Dermis blood vessel endothelial cell (primary cell): Measurements from ENCODE around the gene TRMT44. TPM values are rescaled to one million over a fixed set of nuclear protein-coding genes. Genes with fewer than 3 reads are reported as not detected.

ENCODE experiments used
- DNase-seq: peaks from one replicate; pipeline ENCODE4 v3.0.0; 2010
- total RNA-seq: library from RNA; depleted of rRNA; stranded (reverse); fragments of >200 nt; gene quantifications from 2 replicates; pipeline ENCODE4 v1.2.3, GENCODE V29; 2014

The TRMT44 gene
- total RNA-seq, 1 donor from 2014 or later = 23.0 TPM

- DNase-seq = no peak
Measured at GRCh38 chr4:8438743-8439142, 1.8 kb upstream of the TRMT44 start.

DNA sequence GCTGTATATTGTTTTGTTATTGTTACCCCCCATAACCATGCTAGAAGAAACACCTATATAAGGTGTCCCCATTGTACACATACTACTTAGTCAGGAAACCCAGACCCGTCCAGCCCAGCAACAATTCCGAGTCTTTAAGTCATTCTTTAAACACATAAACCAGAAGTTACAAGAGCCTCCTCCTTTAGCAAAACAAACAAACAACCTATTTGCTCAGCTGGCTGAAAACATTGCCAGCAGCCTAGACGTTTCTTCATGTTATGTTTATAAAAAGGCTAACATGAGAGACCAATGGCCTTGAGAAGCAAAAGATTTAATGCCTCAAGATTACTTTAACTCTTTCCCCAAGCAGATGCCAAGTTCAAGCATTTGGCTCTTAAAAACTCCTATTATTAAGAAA is 1.4 kb upstream of the TRMT44 start:
- no peak for DNase-seq

DNA sequence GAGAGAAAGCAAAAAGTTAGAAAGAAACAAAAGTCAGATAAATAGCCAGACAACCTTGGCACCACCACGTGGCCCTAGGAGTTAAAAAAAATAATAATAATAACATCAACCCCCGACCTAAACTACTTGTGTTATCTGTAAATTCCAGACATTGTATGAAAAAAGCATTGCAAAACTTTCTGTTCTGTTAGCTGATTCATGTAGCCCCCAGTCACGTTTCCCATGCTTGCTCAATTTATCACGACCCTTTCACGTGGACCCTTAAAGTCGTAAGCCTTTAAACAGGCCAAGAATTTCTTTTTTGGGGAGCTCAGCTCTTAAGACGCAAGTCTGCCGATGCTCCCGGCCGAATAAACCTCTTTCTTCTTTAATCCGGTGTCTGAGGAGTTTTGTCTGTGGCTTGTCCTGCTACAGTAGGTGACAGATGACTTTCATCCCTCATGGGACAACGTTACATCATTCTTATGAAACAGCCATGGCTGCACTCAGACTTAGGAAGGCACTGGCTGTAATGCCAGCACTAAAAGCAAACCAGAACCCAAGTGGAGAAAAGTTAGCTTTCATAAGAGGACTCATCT is 574 bp upstream of the TRMT44 start:
- no peak for DNase-seq

DNA sequence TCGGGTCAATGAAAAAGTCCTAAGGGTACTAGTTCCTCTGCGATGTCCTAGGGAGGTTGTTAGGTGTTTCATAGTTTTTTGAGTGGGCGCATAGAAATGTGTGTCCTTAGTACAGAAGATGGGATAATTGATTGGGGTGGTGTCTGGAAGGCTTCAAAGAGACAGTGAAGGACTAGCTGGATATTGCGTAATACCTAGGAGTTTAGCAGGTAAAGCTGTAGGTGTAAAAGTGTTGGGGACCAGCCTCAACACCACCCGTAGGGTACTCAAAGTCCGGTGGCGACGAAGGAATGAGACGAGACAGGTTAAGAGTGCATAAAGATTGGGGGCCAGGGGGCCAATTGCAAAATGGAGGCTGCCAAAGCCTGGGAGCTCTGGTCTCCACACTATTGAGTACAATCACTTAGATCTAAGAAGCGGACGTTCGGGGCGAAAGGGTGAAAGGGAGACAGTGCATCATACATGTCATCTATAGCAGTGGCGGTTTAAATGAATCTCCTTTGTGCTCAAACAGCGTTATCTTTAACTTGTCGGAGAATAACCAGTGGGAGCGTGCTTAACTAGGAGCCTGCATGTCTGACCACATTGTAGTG is 1.0 kb downstream of the TRMT44 start:
- DNase-seq = no peak

GRCh38 chr4:8442596-8443358 is 2.2 kb downstream of the TRMT44 start:
- no peak for DNase-seq

- DNase-seq = no peak
Measured at GRCh38 chr4:8443801-8444200, 3.2 kb downstream of the TRMT44 start.

DNA sequence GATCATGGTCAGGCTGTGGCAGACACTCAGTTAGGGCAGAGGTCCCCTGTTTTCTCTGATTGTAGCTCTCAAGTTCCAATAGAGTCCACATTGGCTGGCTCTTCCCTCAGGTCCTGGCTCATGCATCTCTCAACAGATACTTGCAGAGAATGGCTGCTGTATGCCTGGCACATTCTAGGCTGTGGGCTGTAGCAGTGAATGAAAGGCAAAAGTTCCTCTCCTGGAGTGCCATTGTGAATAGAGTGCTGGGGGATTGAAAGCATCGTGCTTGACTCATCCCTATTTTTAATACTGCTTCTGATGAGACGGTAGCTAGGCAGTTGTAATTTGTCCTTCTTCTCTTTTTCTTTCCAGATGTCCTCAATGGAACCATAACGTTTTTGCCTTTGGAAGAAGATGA is 5.5 kb downstream of the TRMT44 start:
- DNase-seq = no peak

DNA sequence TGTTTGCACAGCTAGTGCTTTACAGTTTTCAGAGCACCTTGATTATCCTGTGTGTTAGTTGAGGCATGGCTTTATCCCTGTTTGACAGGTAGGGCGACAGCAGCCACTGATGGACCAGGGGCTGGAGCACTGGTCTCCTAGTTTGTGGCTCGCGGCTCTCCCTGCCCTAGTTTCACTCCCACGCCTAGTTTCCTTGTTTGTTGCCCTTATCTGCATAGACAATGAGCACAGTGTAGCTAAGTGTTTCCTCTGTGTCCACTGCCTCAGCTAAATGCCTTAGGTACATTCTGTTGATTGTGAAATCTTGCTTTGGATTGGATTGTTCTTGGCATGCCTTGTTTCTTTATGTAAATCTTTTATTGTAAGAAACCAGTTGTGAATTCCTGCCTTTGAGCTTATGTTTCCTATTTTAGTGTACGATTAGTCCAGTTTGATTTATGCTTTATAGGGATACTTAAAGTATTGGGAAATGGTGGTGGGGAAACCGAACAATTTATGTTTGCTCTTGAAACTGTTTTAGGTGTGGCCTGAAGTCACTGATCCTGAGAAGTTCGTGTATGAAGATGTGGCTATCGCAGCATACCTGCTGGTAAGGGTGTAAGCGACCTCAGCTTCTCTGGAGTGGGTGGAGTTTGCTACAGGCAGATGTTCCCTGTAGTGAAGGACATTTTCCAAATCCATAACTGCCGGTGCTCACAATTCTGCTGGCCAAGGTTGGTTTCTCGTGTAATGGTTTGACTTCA is 11.0 kb downstream of the TRMT44 start:
- DNase-seq = peak; percentile 79

- no peak for DNase-seq
Measured at GRCh38 chr4:8453957-8454356, 13.4 kb downstream of the TRMT44 start.

DNA sequence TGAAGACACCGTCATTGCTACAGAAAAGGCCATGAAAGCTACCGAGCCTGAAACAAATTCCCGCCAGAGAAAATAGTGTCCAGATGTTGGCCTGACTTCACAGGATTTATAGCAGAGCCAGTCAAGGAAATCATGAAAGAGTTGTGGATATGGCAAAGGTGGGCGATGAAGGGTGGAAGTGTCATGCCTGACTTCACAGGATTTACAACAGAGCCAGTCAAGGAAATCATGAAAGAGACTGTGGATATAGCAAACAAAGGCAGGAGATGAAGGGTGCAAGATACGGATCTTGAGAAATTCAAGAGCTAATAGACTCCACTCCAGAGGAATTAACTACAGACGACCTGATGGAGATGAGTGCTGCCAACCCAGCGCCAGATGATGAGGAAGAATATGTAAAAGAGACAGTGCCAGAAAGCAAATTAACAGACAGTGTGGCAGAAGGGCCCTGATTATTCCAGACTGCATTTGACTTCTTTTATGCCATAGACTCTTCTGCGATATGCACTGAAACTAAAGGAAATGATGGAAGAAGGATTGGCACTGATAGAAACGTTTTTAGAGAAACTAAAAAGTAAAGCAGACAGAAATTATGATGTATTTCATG is 17.2 kb downstream of the TRMT44 start:
- DNase-seq = no peak

GRCh38 chr4:8459867-8460445 is 19.4 kb downstream of the TRMT44 start:
- no peak for DNase-seq

DNA sequence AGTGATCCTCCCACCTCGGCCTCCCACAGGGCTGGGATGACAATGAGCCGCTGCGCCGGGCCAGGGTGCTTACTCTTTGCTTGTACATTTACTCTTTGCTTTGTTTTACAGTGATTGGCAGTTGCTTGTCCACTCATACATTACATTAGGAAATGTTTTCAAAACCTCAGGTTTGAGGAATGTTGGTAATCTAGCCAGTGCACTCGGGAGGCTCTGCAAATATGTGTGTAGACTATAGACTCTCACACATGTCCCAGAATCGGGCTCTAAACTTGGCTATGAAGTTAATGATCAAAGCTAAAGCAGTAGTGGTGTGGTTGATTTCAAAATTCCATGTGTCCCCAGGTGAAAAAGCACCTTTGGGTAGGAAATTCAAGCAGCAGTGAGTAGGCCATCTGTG is 20.5 kb downstream of the TRMT44 start:
- DNase-seq = no peak

- no peak for DNase-seq
Measured at GRCh38 chr4:8461616-8462015, 21.0 kb downstream of the TRMT44 start.

DNA sequence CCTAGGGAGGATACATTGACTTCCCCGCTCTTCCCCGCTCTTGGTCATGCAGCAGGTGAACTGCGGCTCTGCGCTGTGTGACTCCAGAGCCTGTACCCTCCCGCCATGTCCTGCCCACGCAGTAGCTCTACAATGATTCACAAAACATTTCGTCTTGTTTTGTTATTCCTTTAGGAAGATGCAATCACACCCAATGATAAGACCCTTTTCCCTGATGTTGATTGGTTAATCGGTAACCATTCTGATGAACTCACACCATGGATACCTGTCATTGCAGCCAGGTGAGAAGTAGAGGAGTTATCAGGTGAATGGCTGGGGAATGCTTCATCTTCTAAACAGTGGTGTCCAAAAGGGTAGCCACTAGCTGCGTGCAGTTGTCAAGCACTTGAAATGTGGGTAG is 23.2 kb downstream of the TRMT44 start:
- no peak for DNase-seq

GRCh38 chr4:8464381-8464780 is 23.8 kb downstream of the TRMT44 start:
- no peak for DNase-seq

GRCh38 chr4:8465615-8466611 is 25.3 kb downstream of the TRMT44 start:
- DNase-seq = no peak

DNA sequence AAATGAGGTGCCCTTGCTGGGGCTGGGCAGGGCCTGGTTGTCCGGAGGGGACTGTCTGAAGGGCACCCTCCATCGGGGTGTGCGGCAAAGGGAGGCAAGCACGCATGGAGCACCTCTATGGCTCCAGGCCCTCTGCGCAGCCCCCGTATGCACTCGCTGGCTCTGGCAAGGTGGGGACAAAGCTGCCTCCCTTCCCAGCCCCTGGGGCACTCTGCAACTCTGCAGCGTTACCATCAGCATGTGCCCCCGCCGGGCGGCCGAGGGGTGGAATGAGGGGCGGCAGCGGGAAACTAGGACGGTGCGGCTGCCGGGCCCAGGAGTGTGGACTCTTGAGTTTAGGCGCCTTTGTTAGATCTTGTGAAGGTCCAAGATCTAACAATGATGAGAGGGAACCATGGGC is 26.4 kb downstream of the TRMT44 start:
- no peak for DNase-seq

GRCh38 chr4:8468746-8469535 is 28.4 kb downstream of the TRMT44 start:
- DNase-seq = peak; percentile 74

DNA sequence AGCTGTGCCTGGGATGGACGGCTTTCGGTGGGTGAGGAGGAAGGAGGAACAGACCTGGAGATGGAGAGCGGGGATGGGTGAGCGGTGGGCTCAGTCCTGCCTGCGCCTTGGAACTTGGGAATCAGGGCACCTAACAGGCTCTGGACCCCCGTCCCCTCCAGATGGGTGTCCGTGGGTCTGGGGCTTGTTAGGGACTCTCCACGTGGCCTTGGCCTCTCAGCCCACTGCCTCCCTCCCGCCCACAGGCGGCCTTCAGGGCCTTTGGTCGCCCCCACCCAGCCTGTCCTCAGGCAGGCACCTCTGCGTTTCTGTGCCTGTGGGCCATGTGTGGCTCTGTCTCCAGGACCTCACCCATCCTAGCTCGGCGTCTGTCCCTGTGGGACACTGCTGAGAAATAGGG is 29.0 kb downstream of the TRMT44 start:
- no peak for DNase-seq

DNA sequence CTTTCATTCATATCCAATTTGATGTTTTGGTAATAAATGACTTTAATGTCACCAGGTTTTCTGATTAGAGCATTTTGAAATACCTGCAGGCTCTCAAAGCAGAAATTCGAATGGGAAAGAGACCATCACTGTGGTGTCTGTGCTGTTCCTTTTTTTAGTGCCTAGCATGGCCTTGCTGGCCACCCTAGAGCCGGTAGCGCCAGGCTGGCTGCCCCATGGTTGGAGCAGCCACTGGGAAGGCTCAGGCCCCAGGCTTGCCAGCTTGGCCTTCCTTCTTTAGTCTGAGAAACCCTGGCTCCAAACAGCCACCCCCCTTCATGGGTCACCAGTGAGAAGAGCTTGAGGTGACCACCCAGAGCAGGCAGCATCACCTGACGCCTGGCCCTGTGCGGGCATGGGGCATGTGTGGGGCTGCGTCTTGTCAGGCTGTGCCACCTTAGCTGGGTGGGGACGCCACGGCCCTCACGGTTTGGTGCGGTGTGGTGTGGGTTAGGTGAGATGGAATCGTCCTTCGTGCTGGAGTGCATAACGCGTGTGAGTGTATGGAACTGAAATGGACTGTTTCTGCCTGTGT is 30.0 kb downstream of the TRMT44 start:
- no peak for DNase-seq
